ENCODE data around the gene SHROOM4.

GRCh38 chrX:50671661-50672060, 142.3 kb downstream of the SHROOM4 start:
- TF ChIP-seq ZNF121 (CRISPR knock-in tag; IDR thresholded peaks at IDR 0.05): no peak
- no peak for TF ChIP-seq GABPA (IDR thresholded peaks at IDR 0.05; ENCODE audit: low read depth, low read length)
- no peak for TF ChIP-seq GABPA (CRISPR knock-in tag; IDR thresholded peaks at IDR 0.05; ENCODE audit: low read depth)
- no peak for TF ChIP-seq PCBP2 (optimal IDR thresholded peaks at IDR 0.05; ENCODE audit: low read depth, low read length, poor library complexity, severe bottlenecking)
- TF ChIP-seq IRF9 (CRISPR knock-in tag; IDR thresholded peaks at IDR 0.05; ENCODE audit: borderline replicate concordance): no peak
- TF ChIP-seq ZFP1 (CRISPR knock-in tag; IDR thresholded peaks at IDR 0.05): no peak
- TF ChIP-seq ZNF335 (CRISPR knock-in tag; IDR thresholded peaks at IDR 0.05): no peak
- TF ChIP-seq ZBTB34 (CRISPR knock-in tag; IDR thresholded peaks at IDR 0.05): no peak
- no peak for TF ChIP-seq GATAD1 (CRISPR knock-in tag; IDR thresholded peaks at IDR 0.05)
- TF ChIP-seq POLR2A (IDR thresholded peaks at IDR 0.05; ENCODE audit: insufficient read depth in 1 of 2, low read depth in 2 of 2, low read length in 2 of 2): no peak
- no peak for TF ChIP-seq MTF1 (CRISPR knock-in tag; IDR thresholded peaks at IDR 0.05)
- no peak for TF ChIP-seq AFF4 (CRISPR knock-in tag; IDR thresholded peaks at IDR 0.05)
- no peak for TF ChIP-seq CTCF (CRISPR knock-in tag; IDR thresholded peaks at IDR 0.05)
- no peak for TF ChIP-seq ZNF101 (CRISPR knock-in tag; IDR thresholded peaks at IDR 0.05; ENCODE audit: borderline replicate concordance, low read depth)
- no peak for TF ChIP-seq KDM3A (CRISPR knock-in tag; IDR thresholded peaks at IDR 0.05; ENCODE audit: low read depth)

Data from HepG2 (cell line).